Neural progenitor cell (in vitro differentiated cells): ENCODE measurements around the gene DESI2.

Experiments used
- EZH2 ChIP-seq: fragments of 200-600 bp; sonication (generic); IDR thresholded peaks from 2 replicates; pipeline ENCODE4 v1.6.1; 2017; ENCODE audit warnings: antibody characterized with exemption, mild to moderate bottlenecking, moderate library complexity
- TF ChIP-seq, protein P1 (sequence below): fragments of 200-600 bp; sonication (generic); IDR thresholded peaks from 2 replicates; pipeline ENCODE4 v1.5.1; 2017; ENCODE audit warnings: antibody characterized with exemption, mild to moderate bottlenecking

DNA sequence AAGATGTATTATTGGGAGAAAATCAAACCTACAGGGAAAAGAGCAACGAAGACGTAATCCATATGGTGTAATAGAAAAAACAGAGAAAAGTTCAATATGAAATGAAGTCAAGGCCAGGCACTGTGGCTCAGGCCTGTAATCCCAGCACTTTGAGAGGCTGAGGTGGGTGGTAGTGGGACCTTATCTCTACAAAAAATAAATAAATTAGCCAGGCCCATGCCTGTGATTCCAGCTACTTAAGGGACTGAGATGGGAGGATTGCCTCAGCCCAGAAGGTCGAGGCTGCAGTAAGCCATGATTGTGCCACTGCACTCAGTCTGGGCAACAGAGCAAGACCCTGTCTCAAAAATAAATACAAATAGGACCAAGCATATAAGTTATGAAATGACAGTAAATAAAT, 11.4 kb downstream of the DESI2 start:
- TF ChIP-seq, protein P1, sequence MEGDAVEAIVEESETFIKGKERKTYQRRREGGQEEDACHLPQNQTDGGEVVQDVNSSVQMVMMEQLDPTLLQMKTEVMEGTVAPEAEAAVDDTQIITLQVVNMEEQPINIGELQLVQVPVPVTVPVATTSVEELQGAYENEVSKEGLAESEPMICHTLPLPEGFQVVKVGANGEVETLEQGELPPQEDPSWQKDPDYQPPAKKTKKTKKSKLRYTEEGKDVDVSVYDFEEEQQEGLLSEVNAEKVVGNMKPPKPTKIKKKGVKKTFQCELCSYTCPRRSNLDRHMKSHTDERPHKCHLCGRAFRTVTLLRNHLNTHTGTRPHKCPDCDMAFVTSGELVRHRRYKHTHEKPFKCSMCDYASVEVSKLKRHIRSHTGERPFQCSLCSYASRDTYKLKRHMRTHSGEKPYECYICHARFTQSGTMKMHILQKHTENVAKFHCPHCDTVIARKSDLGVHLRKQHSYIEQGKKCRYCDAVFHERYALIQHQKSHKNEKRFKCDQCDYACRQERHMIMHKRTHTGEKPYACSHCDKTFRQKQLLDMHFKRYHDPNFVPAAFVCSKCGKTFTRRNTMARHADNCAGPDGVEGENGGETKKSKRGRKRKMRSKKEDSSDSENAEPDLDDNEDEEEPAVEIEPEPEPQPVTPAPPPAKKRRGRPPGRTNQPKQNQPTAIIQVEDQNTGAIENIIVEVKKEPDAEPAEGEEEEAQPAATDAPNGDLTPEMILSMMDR = no peak
- no peak for TF ChIP-seq EZH2
